A549 (cell line): ENCODE data around the gene SLC7A8.

Source experiments
- EP300 ChIP-seq, 2 experiments: fragments of >200 bp; sonication (Bioruptor Twin); formaldehyde crosslinking; IDR thresholded peaks; 2 replicates in 1 of 2; 3 replicates in 1 of 2; pipeline ENCODE4 v1.6.1; 2016 to 2017
- TF ChIP-seq, protein P1 (sequence below): fragments of 200-600 bp; sonication (generic); IDR thresholded peaks from 2 replicates; pipeline ENCODE4 v1.6.1; 2016; ENCODE audit warnings: antibody characterized with exemption, mild to moderate bottlenecking, moderate library complexity
- TF ChIP-seq, protein P2 (sequence below): fragments of 250-450 bp; sonication (Bioruptor Pico); IDR thresholded peaks from 2 replicates; pipeline ENCODE4 v1.5.0; 2021; ENCODE audit warnings: mild to moderate bottlenecking, moderate library complexity, borderline replicate concordance
- TF ChIP-seq, protein P3 (sequence below): fragments of >200 bp; sonication (Bioruptor Twin); formaldehyde crosslinking; IDR thresholded peaks from 3 replicates; pipeline ENCODE4 v1.5.1; 2016

DNA sequence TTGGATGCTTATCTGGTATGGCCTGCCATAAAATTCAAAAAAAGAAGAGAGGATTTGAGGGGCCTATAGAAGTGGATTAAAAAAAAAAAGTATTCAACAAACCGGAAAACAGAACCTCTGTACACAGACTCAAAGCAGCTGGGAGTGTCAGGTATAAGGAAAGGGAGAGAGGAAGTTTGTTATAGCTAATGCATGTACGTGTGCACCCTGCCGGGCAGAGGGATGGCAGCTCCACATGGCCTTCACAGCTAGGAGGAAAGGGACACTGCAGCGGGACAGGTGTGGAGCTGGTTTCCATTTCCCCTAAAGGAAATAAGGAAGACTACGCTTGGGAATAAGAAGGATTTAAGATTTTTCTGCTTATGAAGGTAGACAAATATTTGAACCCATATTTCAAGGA, 21.5 kb downstream of the SLC7A8 start:
- TF ChIP-seq, protein P1, sequence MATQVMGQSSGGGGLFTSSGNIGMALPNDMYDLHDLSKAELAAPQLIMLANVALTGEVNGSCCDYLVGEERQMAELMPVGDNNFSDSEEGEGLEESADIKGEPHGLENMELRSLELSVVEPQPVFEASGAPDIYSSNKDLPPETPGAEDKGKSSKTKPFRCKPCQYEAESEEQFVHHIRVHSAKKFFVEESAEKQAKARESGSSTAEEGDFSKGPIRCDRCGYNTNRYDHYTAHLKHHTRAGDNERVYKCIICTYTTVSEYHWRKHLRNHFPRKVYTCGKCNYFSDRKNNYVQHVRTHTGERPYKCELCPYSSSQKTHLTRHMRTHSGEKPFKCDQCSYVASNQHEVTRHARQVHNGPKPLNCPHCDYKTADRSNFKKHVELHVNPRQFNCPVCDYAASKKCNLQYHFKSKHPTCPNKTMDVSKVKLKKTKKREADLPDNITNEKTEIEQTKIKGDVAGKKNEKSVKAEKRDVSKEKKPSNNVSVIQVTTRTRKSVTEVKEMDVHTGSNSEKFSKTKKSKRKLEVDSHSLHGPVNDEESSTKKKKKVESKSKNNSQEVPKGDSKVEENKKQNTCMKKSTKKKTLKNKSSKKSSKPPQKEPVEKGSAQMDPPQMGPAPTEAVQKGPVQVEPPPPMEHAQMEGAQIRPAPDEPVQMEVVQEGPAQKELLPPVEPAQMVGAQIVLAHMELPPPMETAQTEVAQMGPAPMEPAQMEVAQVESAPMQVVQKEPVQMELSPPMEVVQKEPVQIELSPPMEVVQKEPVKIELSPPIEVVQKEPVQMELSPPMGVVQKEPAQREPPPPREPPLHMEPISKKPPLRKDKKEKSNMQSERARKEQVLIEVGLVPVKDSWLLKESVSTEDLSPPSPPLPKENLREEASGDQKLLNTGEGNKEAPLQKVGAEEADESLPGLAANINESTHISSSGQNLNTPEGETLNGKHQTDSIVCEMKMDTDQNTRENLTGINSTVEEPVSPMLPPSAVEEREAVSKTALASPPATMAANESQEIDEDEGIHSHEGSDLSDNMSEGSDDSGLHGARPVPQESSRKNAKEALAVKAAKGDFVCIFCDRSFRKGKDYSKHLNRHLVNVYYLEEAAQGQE: no peak
- TF ChIP-seq, protein P2, sequence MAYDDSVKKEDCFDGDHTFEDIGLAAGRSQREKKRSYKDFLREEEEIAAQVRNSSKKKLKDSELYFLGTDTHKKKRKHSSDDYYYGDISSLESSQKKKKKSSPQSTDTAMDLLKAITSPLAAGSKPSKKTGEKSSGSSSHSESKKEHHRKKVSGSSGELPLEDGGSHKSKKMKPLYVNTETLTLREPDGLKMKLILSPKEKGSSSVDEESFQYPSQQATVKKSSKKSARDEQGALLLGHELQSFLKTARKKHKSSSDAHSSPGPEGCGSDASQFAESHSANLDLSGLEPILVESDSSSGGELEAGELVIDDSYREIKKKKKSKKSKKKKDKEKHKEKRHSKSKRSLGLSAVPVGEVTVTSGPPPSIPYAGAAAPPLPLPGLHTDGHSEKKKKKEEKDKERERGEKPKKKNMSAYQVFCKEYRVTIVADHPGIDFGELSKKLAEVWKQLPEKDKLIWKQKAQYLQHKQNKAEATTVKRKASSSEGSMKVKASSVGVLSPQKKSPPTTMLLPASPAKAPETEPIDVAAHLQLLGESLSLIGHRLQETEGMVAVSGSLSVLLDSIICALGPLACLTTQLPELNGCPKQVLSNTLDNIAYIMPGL: no peak
- no peak for TF ChIP-seq EP300 (IDR thresholded peaks at IDR 0.05)
- TF ChIP-seq, protein P3, sequence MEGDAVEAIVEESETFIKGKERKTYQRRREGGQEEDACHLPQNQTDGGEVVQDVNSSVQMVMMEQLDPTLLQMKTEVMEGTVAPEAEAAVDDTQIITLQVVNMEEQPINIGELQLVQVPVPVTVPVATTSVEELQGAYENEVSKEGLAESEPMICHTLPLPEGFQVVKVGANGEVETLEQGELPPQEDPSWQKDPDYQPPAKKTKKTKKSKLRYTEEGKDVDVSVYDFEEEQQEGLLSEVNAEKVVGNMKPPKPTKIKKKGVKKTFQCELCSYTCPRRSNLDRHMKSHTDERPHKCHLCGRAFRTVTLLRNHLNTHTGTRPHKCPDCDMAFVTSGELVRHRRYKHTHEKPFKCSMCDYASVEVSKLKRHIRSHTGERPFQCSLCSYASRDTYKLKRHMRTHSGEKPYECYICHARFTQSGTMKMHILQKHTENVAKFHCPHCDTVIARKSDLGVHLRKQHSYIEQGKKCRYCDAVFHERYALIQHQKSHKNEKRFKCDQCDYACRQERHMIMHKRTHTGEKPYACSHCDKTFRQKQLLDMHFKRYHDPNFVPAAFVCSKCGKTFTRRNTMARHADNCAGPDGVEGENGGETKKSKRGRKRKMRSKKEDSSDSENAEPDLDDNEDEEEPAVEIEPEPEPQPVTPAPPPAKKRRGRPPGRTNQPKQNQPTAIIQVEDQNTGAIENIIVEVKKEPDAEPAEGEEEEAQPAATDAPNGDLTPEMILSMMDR: no peak
